ENCODE data around the gene ASAP2.

Gene ASAP2

DNA sequence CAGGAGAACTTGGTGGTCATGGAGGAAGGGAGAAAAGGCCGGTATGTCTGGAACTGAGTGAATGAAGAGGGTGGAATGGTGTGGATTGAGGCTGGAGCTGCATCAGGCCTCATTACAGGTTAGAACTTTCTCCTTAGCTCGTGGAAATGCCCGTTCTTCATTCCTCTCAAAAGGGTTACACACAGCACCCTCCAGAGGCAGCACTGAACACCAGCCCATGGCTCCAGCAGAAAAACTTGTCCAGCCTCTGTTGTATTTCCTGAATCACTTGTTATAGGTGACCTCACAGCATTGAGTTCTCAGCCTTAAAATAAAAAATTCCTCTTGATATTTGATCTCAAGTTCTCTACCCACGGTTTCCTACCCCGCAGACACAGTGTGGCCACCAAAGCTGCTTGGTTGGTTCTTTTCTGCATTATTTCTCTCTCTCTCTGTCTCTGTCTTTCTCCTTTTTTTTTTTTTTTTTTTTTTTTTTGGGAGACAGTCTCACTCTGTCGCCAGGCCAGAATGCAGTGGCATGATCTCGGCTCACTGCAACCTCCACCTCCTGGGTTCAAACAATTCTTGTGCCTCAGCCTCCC lies 127.1 kb downstream of the ASAP2 start:
- peak; percentile 50 for DNase-seq
- no peak overlapping the region for H2AFZ ChIP-seq (ENCODE audit: low read length)
- H3K9me2 ChIP-seq (replicated peaks; ENCODE audit: insufficient read depth, low read length), result no peaks in the 10 kb centered on the region
- H3K4me1 ChIP-seq (ENCODE audit: low read length), result no peaks in the 10 kb centered on the region
- no peak overlapping the region for H3K4me2 ChIP-seq (ENCODE audit: low read depth, low read length)
- no peaks in the 10 kb centered on the region for H4K20me1 ChIP-seq (ENCODE audit: insufficient read depth, low read length)
- no peak overlapping the region for H3K27ac ChIP-seq (ENCODE audit: low read length)
- no peaks in the 10 kb centered on the region for H3K36me3 ChIP-seq (replicated peaks; ENCODE audit: insufficient read depth, low read length)
- no peak overlapping the region for H3K4me3 ChIP-seq (ENCODE audit: low read length)
- no peaks in the 10 kb centered on the region for H3K27me3 ChIP-seq (replicated peaks; ENCODE audit: insufficient read depth, low read length)
- TF ChIP-seq, protein P1, sequence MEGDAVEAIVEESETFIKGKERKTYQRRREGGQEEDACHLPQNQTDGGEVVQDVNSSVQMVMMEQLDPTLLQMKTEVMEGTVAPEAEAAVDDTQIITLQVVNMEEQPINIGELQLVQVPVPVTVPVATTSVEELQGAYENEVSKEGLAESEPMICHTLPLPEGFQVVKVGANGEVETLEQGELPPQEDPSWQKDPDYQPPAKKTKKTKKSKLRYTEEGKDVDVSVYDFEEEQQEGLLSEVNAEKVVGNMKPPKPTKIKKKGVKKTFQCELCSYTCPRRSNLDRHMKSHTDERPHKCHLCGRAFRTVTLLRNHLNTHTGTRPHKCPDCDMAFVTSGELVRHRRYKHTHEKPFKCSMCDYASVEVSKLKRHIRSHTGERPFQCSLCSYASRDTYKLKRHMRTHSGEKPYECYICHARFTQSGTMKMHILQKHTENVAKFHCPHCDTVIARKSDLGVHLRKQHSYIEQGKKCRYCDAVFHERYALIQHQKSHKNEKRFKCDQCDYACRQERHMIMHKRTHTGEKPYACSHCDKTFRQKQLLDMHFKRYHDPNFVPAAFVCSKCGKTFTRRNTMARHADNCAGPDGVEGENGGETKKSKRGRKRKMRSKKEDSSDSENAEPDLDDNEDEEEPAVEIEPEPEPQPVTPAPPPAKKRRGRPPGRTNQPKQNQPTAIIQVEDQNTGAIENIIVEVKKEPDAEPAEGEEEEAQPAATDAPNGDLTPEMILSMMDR (IDR thresholded peaks at IDR 0.05; ENCODE audit: low read length), result peak; percentile 52
- no peak for TF ChIP-seq EZH2phosphoT487 (IDR thresholded peaks at IDR 0.05; ENCODE audit: low read length)
- no peak overlapping the region for H3K9ac ChIP-seq (ENCODE audit: low read length)
- no peaks in the 10 kb centered on the region for H3F3A ChIP-seq (ENCODE audit: insufficient read depth, low read length)
- H3K79me2 ChIP-seq (ENCODE audit: low read length), result no peaks in the 10 kb centered on the region
- no peaks in the 10 kb centered on the region for H3K9me3 ChIP-seq (replicated peaks; ENCODE audit: insufficient read depth, low read length)

DNA sequence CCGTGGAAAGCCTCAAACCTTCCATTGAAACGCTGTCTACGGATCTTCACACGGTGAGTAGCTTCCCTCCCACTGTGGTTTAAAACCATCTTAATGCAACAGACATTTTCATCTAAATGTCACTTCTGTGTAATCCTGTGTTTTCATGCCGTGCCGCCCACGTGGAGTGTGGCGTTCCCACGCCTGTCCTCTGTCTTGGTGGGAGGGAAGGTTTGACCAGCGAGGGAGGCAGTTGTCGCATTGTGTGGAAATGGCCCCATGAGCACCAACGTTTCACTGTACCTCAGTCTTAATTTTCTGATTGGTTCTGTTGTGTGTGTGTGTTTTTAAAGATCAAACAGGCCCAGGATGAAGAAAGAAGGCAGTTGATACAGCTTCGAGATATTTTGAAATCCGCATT lies 128.1 kb downstream of the ASAP2 start:
- Histone ChIP-seq H3K27ac (ENCODE audit: low read length) (no peak overlapping the region), H3K4me1 (ENCODE audit: low read length) (no peaks in the 10 kb centered on the region), H3K4me2 (ENCODE audit: low read depth, low read length) (no peak overlapping the region), H3K79me2 (ENCODE audit: low read length) (no peaks in the 10 kb centered on the region), H2AFZ (ENCODE audit: low read length) (no peak overlapping the region), H3K9me3 (replicated peaks; ENCODE audit: insufficient read depth, low read length) (no peaks in the 10 kb centered on the region), H4K20me1 (ENCODE audit: insufficient read depth, low read length) (no peaks in the 10 kb centered on the region), H3K36me3 (replicated peaks; ENCODE audit: insufficient read depth, low read length) (no peaks in the 10 kb centered on the region), H3K9me2 (replicated peaks; ENCODE audit: insufficient read depth, low read length) (no peaks in the 10 kb centered on the region), H3K27me3 (replicated peaks; ENCODE audit: insufficient read depth, low read length) (no peaks in the 10 kb centered on the region), H3F3A (ENCODE audit: insufficient read depth, low read length) (no peaks in the 10 kb centered on the region), H3K4me3 (ENCODE audit: low read length) (no peak overlapping the region), H3K9ac (ENCODE audit: low read length) (no peak overlapping the region)
- no peak for DNase-seq
- no peak for TF ChIP-seq EZH2 (optimal IDR thresholded peaks at IDR 0.05; ENCODE audit: low read depth, low read length)
- TF ChIP-seq, protein P1 (IDR thresholded peaks at IDR 0.05; ENCODE audit: low read length), result no peak
- TF ChIP-seq EZH2phosphoT487 (IDR thresholded peaks at IDR 0.05; ENCODE audit: low read length), result no peak

DNA sequence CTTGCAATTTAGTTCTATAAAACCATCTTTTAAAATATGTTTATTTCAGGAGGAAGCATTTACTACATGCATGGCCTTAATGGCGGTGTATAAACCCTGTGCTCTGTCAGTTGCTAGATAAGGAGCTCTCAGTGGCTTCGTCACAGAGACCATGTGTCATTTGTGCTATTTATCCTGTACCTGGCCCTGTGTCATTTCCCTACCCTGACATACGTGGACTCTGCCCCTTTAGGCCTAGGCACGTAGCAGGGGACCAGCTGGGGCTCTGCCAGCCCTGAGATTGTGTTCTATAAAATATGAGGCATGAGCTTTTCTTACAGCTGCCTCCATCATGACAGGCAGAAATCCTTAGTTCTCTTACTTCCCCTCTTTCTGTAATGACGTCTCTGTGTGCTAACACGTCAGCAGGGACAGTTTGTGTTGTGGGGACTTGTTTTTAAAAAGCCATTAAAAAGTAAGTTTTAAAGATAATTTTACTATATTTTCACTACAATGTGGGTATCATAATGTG lies 128.8 kb downstream of the ASAP2 start:
- Histone ChIP-seq H3K27ac (ENCODE audit: low read length) (no peak overlapping the region), H3K9ac (ENCODE audit: low read length) (no peak overlapping the region)
- DNase-seq, result no peak

More for the DNA sequence above, 128.8 kb downstream of the ASAP2 start:
- H3K4me2 ChIP-seq (ENCODE audit: low read depth, low read length), result no peak overlapping the region
- no peaks in the 10 kb centered on the region for H3K27me3 ChIP-seq (replicated peaks; ENCODE audit: insufficient read depth, low read length)
- H3K36me3 ChIP-seq (replicated peaks; ENCODE audit: insufficient read depth, low read length), result no peaks in the 10 kb centered on the region
- no peaks in the 10 kb centered on the region for H3F3A ChIP-seq (ENCODE audit: insufficient read depth, low read length)
- H3K9me3 ChIP-seq (replicated peaks; ENCODE audit: insufficient read depth, low read length), result no peaks in the 10 kb centered on the region
- no peaks in the 10 kb centered on the region for H3K4me1 ChIP-seq (ENCODE audit: low read length)
- H4K20me1 ChIP-seq (ENCODE audit: insufficient read depth, low read length), result no peaks in the 10 kb centered on the region
- H2AFZ ChIP-seq (ENCODE audit: low read length), result no peak overlapping the region
- H3K9me2 ChIP-seq (replicated peaks; ENCODE audit: insufficient read depth, low read length), result no peaks in the 10 kb centered on the region
- TF ChIP-seq EZH2phosphoT487 (IDR thresholded peaks at IDR 0.05; ENCODE audit: low read length) (no peak), EZH2 (optimal IDR thresholded peaks at IDR 0.05; ENCODE audit: low read depth, low read length) (no peak)
- TF ChIP-seq, protein P1 (IDR thresholded peaks at IDR 0.05; ENCODE audit: low read length), result no peak
- H3K4me3 ChIP-seq (ENCODE audit: low read length), result no peak overlapping the region
- no peaks in the 10 kb centered on the region for H3K79me2 ChIP-seq (ENCODE audit: low read length)
